NB4 (cell line): ENCODE measurements around the gene C14orf93.
A peak's percentile ranks its signal among the peaks of the same experiment; 100 is the strongest.

Experiments used
- DNase-seq: peaks from one replicate; pipeline ENCODE4 v3.0.0; 2010; ENCODE audit warnings: low read depth
- H3K4me3 ChIP-seq: one replicate; pipeline ENCODE4 v1.5.1; 2011; ENCODE audit warnings: mild to moderate bottlenecking, low read depth, low read length, moderate library complexity
- CTCF ChIP-seq: IDR thresholded peaks from one replicate; pipeline ENCODE4 v1.5.1; 2012; ENCODE audit warnings: low read depth, low read length
- MYC ChIP-seq: IDR thresholded peaks from 2 replicates; pipeline ENCODE4 v1.6.1; 2011; ENCODE audit warnings: low read depth, low read length
- POLR2A ChIP-seq: IDR thresholded peaks from 2 replicates; pipeline ENCODE4 v1.6.1; 2011; ENCODE audit warnings: mild to moderate bottlenecking; ENCODE audit not compliant: insufficient read length; ENCODE audit errors: extremely low read depth
- TF ChIP-seq, protein P1 (sequence below): IDR thresholded peaks from 2 replicates; pipeline ENCODE4 v1.6.1; 2011; ENCODE audit warnings: low read depth, low read length

C14orf93 gene

DNA sequence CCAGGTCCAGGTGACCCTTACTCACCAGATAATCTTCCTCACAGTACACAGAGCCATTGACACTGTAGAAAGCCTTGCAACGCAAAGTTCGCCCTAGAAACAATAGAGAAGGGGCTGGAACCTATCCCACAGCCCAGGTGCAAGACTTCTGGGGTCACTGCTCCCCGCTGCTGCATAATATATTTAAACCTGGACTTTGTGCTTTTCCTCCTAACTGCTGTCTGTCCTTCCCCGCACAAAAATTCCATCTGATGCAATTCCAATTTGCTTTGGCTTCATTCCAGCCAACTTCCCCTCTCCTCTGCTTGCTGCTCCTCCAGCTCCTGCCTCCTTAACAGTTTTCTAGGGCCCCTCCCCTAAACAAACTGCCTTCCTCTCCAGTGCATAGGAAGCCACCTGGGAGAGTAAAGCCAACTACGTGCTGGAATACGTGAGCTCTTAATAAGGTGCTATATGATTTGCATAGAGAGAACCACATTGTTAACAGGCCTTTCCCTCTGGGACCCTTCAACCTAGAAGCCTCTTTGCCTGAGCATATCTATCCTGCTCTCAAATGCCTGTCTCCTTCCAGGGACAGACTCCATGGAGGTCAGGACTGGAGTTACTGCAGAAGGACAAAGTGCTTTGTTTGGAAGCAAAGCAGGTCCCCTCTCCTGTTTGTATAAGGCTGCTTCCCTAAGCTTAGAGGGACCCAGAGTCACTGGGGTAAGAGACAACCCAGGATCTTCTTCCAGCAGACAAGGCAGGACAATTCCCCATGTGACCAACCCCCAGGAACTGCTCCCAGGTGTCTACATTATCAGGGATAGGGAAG lies 33.1 kb downstream of the C14orf93 start:
- no peak overlapping the region for H3K4me3 ChIP-seq
- TF ChIP-seq, protein P1, sequence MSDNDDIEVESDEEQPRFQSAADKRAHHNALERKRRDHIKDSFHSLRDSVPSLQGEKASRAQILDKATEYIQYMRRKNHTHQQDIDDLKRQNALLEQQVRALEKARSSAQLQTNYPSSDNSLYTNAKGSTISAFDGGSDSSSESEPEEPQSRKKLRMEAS = no peak
- TF ChIP-seq CTCF (no peak), POLR2A (no peak), MYC (no peak)
- DNase-seq = no peak

DNA sequence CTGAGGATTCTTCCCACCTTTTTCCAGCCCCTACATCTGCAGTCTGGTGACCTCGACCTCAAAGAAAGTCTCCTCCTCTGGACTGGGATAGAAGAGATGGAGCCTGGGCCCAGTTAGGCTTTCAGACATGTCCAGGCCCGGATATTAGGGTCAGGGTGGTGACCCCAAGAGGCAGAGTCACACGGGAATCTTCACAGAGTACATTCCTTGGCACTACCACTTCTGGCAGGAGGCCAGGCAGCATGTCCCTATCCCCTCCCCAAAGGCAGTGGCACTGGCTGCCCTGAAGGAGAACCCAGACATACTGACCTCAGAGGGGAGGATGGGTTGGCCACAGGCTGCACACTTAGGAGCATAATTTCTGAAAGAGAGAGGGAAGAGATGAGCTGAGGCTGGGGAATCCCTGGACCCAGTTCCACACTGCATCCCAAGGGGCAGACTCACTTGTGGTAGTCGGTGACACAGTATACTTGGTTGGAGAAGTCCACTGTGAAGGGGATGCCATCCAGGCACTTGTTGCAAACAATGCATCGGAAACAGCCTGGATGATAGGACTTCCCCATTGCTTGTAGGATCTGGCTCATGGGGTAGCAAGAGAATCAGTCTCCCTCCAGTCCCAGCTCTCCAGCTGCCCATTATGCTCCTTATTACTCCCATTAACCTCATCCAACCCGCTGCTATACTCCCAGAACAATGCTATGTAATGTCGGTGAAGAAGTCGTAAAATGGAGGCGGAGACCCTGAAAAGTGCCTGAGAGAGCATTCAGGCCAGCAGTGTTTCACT lies 35.2 kb downstream of the C14orf93 start:
- TF ChIP-seq CTCF (no peak), POLR2A (no peak), MYC (no peak)
- TF ChIP-seq, protein P1 = no peak
- no peak for DNase-seq
- H3K4me3 ChIP-seq = no peak overlapping the region

DNA sequence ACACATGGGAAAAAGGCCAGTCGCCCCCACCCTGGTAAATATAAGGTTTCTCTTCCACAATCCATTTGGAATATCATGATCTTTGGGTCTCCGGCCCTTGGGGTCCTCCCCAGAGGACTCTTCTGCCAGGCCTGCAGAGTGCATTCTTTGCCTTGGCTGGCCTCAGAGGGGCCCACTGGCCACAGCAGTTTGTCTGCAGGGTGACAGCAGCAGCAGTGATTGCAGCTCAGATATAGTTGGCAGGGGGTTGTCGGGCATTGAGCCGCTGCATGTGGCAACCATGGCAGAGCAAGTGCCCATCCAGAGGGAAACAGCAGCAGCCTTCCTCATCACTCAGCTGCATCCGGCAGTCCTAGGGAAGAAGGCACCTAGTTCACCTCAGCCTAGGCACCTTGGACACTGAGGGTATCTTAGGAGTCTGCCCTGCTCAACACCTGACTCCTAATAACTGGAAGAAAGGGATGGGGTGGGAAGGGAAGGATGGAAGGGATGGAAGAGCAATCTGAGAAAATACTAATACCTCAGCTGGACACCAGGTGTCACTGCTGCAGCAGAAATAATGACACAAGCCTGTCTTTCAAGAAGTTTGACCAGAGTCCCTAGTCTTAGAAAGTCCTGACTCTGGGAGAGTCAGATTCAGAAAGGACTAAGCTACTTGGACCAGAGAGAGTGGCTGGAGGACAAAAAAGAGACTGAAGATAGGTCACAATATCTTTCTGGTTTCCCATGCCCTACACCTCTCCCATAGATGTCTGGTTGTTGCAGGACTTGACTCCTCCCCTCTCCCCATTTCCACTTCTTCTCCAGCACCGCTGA lies 36.5 kb downstream of the C14orf93 start:
- peak; percentile 67 for DNase-seq
- no peak overlapping the region for H3K4me3 ChIP-seq
- TF ChIP-seq, protein P1 = no peak
- peak; percentile 63 for TF ChIP-seq CTCF

- DNase-seq = no peak
- TF ChIP-seq MYC (no peak), POLR2A (no peak), CTCF (no peak)
- TF ChIP-seq, protein P1 = no peak
- no peak overlapping the region for H3K4me3 ChIP-seq
These were observed 37.5 kb downstream of the C14orf93 start for GRCh38 chr14:22972313-22972930.

DNA sequence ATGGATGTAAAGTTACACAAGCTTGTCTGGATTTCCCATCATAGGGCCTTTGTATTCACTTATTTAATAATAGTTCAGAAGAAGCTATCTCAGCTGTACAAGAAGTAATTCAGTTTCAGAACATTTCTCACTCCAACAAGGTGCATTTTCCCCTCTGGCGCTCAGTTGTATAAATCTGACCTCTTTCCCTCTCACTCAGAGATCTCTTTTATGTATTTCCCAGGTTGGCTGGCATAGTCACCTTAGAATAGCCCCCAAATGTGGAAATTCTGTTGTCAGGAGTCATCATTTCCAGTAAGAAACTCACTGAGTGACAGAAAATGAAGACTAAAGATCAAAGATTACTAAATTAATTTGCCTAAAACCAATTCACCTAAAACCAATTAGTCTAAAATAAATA lies 38.8 kb downstream of the C14orf93 start:
- no peak overlapping the region for H3K4me3 ChIP-seq
- TF ChIP-seq, protein P1 = no peak
- TF ChIP-seq POLR2A (no peak), MYC (no peak), CTCF (no peak)
- DNase-seq = no peak
